ENCODE measurements around the gene KLRC4.

DNA sequence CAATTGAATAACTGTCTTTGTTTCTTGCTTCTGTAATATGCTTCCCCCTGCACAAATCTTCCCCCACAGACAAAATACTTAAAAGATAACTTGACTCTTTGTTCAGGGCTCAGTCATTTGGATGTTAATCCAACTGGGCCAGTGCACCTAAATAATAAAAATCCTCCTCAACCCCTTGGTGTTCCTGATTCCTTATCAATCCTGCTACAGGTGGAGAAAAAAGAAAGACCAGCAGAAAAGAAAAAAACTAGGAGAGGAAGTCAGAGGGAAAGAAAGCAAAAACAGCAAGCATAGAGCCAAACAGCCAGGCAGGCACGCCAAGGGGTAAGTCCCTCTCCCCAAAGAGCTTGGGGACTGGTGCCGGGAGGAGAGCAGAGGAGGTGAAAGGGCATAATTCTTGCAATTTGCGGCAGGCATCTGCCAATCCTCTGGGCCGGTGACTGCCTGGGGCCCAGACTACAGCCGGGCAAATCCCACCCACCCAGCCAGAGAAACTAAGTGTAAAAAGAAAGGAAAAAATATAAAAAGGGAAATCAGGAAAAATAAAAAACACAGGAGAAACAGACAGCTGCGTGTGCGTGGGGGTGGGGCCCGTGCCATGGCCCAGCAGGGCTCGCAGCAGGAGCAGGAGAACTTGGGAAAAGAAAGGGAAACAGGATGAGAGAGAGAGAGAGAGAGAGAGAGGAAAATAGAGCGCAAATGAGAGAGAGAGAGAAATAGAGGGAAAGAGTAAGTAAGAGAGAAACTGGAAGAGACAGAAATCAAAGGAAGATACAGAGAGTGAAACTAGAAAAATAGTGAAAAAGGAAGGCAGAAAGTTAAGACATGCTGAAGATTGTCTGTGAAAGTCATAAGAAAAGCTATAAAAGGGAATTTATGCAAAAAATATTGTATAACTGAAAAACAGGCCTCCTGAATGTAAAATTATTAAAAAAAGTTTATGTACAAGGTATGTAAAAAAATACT is 41.1 kb downstream of the KLRC4 start:
- TF ChIP-seq, protein P1, sequence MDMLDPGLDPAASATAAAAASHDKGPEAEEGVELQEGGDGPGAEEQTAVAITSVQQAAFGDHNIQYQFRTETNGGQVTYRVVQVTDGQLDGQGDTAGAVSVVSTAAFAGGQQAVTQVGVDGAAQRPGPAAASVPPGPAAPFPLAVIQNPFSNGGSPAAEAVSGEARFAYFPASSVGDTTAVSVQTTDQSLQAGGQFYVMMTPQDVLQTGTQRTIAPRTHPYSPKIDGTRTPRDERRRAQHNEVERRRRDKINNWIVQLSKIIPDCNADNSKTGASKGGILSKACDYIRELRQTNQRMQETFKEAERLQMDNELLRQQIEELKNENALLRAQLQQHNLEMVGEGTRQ (IDR thresholded peaks at IDR 0.05; ENCODE audit: low read length), result no peak
- TF ChIP-seq, protein P2, sequence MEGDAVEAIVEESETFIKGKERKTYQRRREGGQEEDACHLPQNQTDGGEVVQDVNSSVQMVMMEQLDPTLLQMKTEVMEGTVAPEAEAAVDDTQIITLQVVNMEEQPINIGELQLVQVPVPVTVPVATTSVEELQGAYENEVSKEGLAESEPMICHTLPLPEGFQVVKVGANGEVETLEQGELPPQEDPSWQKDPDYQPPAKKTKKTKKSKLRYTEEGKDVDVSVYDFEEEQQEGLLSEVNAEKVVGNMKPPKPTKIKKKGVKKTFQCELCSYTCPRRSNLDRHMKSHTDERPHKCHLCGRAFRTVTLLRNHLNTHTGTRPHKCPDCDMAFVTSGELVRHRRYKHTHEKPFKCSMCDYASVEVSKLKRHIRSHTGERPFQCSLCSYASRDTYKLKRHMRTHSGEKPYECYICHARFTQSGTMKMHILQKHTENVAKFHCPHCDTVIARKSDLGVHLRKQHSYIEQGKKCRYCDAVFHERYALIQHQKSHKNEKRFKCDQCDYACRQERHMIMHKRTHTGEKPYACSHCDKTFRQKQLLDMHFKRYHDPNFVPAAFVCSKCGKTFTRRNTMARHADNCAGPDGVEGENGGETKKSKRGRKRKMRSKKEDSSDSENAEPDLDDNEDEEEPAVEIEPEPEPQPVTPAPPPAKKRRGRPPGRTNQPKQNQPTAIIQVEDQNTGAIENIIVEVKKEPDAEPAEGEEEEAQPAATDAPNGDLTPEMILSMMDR (IDR thresholded peaks at IDR 0.05; ENCODE audit: control extremely low read depth in 1 of 3, insufficient read depth in 1 of 3, low read depth in 1 of 3, low read length in 3 of 3), result no peak
- TF ChIP-seq POLR2A (IDR thresholded peaks at IDR 0.05; ENCODE audit: control extremely low read depth in 1 of 2, low read depth in 2 of 2, low read length in 2 of 2) (no peak), EP300 (IDR thresholded peaks at IDR 0.05; ENCODE audit: borderline replicate concordance in 1 of 2, low read depth in 2 of 2, low read length in 2 of 2) (no peak), GTF2F1 (IDR thresholded peaks at IDR 0.05; ENCODE audit: borderline replicate concordance, low read depth, low read length) (no peak), TEAD4 (IDR thresholded peaks at IDR 0.05; ENCODE audit: low read depth, low read length) (no peak), SIN3A (conservative IDR thresholded peaks at IDR 0.05 in 1 of 2, IDR thresholded peaks at IDR 0.05 in 1 of 2; ENCODE audit: low read depth in 1 of 2, low read length in 2 of 2) (no peak), POLR2AphosphoS5 (IDR thresholded peaks at IDR 0.05; ENCODE audit: low read depth, low read length) (no peak)

All from H1 (cell line).